Measurements from ENCODE around the gene TTYH3.
"Not testable (repeated sequence)": the region's sequence is repeated elsewhere in the genome, so short reads cannot be mapped to it uniquely, and the experiment has no call there.

Gene TTYH3

GRCh38 chr7:2631946-2632732, at the start of gene TTYH3:
Gene TTYH3, plus strand, starts transcription at chr7:2631986. Its CDS starts 170 bp downstream, at chr7:2632156.
- no peak for DNase-seq (ENCODE audit: low read depth in 1 of 2, low spot score in 1 of 2)

- DNase-seq (ENCODE audit: low read depth in 1 of 2, low spot score in 1 of 2), result no peak
Measured at GRCh38 chr7:2582006-2582735, 49.6 kb upstream of the TTYH3 start.

- no peak for DNase-seq (ENCODE audit: low read depth in 1 of 2, low spot score in 1 of 2)
Measured at GRCh38 chr7:2583798-2584580, 47.8 kb upstream of the TTYH3 start.

GRCh38 chr7:2585446-2585845, 46.3 kb upstream of the TTYH3 start:
- no peak for DNase-seq (ENCODE audit: low read depth in 1 of 2, low spot score in 1 of 2)

GRCh38 chr7:2586326-2587020, 45.3 kb upstream of the TTYH3 start:
- no peak for DNase-seq (ENCODE audit: low read depth in 1 of 2, low spot score in 1 of 2)

GRCh38 chr7:2587134-2587533, 44.7 kb upstream of the TTYH3 start:
- DNase-seq (ENCODE audit: low read depth in 1 of 2, low spot score in 1 of 2), result no peak

GRCh38 chr7:2587778-2588177, 44.0 kb upstream of the TTYH3 start:
- no peak for DNase-seq (ENCODE audit: low read depth in 1 of 2, low spot score in 1 of 2)

GRCh38 chr7:2589341-2589740, 42.4 kb upstream of the TTYH3 start:
- DNase-seq (ENCODE audit: low read depth in 1 of 2, low spot score in 1 of 2), result no peak

GRCh38 chr7:2589941-2590340, 41.8 kb upstream of the TTYH3 start:
- not testable (repeated sequence) for DNase-seq (ENCODE audit: low read depth in 1 of 2, low spot score in 1 of 2)

- DNase-seq (ENCODE audit: low read depth in 1 of 2, low spot score in 1 of 2), result no peak
Measured at GRCh38 chr7:2592375-2592865, 39.4 kb upstream of the TTYH3 start.

GRCh38 chr7:2593036-2593727, 38.6 kb upstream of the TTYH3 start:
- DNase-seq (ENCODE audit: low read depth in 1 of 2, low spot score in 1 of 2), result no peak

GRCh38 chr7:2594599-2594998, 37.2 kb upstream of the TTYH3 start:
- DNase-seq (ENCODE audit: low read depth in 1 of 2, low spot score in 1 of 2), result no peak

- DNase-seq (ENCODE audit: low read depth in 1 of 2, low spot score in 1 of 2), result no peak
Measured at GRCh38 chr7:2595258-2595860, 36.4 kb upstream of the TTYH3 start.

GRCh38 chr7:2596464-2597272, 35.1 kb upstream of the TTYH3 start:
- DNase-seq (ENCODE audit: low read depth in 1 of 2, low spot score in 1 of 2), result no peak

- no peak for DNase-seq (ENCODE audit: low read depth in 1 of 2, low spot score in 1 of 2)
Measured at GRCh38 chr7:2597273-2597640, 34.5 kb upstream of the TTYH3 start.

- DNase-seq (ENCODE audit: low read depth in 1 of 2, low spot score in 1 of 2), result no peak
Measured at GRCh38 chr7:2598154-2598823, 33.5 kb upstream of the TTYH3 start.

GRCh38 chr7:2601065-2601464, 30.7 kb upstream of the TTYH3 start:
- DNase-seq (ENCODE audit: low read depth in 1 of 2, low spot score in 1 of 2), result no peak

- DNase-seq (ENCODE audit: low read depth in 1 of 2, low spot score in 1 of 2), result no peak
Measured at GRCh38 chr7:2601907-2602306, 29.9 kb upstream of the TTYH3 start.

Data from activated T-helper 1 cell treated with anti-CD3 and anti-CD28 coated beads, Interleukin-2, amount 50 U/mL, for 16 hours (primary cell).